GM18951 (cell line): ENCODE data around the gene ZDHHC22.

Source experiments
- POLR2A ChIP-seq: IDR thresholded peaks from 4 replicates; pipeline ENCODE4 v1.6.1; 2011; ENCODE audit warnings: mild to moderate bottlenecking; ENCODE audit not compliant: insufficient read length, insufficient read depth; ENCODE audit errors: extremely low read depth
- in situ Hi-C: fragments of 300-500 bp; cut with MboI; formaldehyde crosslinking; loops from one replicate; pipeline ENCODE4 v1.12.0; 2022; ENCODE audit warnings: low sequenced_read_pairs, mixed read lengths, inconsistent platforms; ENCODE audit not compliant: unreplicated experiment

ZDHHC22 gene

DNA sequence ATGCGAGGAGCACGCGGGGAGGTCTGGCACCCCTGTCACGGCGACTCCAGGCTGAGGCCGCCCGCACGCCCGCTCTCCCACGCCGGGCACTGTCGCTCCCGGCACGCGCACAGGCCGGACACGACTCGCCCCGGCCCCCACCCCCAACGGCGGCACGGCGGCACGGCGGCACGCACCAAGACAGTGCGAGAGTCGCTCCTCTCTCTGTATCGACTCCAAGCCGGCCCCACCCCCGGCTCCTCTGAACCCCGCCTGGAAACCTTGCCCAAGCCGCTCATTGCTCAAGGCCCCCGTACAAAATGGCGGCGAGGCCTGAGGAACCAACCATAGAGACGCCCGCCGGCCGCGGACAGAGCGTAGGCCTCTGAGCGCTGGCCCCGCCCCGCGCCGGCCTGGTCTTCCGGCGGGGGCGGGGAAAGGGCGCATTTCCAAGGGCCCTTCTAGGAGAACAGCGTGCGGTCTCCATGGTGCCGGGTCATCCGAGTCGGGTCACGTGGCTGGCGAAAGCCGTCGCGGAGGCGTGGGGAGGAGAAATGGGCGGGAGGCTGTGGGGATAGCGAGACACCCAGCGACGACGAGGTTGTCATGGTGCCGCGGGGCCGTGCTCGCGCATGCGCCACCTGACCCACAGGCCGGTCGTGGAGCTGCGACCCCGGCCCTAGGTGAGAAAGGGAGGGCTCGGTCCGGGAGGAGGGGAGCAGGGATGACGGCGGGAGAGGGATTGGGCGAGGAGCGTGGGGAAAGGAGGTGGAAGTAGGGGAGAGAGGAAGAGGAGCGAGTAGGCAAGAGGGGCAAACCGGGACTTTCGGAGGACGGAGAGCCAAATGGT is 43.7 kb downstream of the ZDHHC22 start, which contains the start of gene CIPC:
Gene CIPC (plus strand): TSS at position 559 of the 829 bp plus-strand sequence. CDS start 7,451 bp downstream, outside the sequence.
- in situ Hi-C loops, result no loop called here
- TF ChIP-seq POLR2A, result peak; percentile 75

DNA sequence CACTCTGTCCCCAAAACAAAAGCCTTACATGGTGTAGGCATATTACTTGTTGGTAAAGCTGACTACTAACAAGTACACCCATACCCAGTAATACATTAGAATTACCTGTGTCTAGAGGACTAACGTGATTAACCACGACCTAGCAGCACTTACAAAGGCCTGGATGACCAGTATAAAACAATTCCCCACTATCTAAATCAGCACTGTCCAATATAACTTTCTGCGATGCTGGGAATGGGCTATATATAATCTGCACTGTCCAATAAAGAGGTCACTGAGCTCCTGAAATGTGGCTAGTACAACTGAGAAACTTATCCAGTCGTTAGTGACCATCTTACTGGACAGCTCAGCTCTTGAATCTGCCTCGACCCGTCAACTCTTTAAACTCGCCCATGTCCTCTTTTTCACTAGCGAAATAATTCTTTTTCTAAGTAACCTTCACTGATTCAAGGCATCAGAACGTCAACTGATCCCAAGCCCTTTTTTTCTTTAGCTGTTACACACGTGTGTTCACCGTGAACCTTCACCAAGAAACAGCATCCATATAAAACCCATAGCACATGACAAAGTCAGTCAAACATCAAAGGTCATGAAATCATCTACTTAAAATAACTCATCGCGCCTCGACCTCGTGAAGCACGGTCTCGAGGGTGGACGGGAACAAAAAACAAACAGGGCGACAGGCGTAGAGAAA is 44.4 kb downstream of the ZDHHC22 start:
- in situ Hi-C loops, result no loop called here
- no peak for TF ChIP-seq POLR2A

DNA sequence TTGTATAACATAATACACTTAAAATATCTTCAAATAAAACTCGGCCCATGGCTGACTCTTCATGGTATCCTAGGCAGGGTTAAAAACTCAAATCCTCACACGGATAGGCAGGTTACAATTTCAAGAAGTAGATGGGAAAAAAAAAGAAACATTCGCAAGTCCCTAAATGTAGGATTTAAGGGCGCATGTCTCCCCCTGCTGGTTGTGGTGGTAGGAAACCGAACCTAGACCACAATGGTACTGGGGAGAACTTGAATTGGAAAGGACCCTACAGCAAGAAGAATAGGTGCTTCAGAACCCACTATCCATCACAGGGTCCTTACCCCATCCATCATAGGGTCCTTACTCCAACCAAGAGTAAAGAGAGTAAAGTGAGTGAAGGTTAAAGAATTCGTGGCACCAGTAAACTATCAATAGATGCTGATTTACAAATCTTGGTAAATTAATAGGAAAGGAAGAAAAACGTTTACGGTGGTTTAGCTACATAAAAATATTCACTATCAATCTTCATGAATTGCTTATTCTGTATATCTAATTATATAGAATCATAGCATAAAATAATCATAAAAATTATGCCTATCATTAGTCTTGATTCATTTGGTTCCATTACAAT is 46.8 kb downstream of the ZDHHC22 start:
- TF ChIP-seq POLR2A, result no peak
- in situ Hi-C loops, result no loop called here

DNA sequence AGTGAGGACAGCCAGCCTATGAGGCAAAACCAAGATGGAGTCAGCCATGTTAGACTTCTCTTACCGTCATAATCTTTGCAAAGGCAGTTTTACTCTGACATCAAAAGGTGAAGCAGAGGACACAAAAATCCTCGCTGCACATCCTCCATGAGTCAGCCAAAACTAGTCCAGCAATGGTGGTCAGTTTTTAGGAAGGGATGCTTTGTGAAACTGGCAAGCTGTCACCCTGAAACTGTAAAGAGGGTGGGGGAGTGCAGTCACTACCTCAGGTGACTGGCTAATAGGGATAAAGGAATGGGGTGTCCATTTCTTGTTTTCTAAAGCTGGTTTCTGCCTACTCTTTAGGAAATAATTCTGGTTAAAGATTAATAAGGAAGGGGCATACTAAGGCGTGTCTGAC is 48.9 kb downstream of the ZDHHC22 start:
- TF ChIP-seq POLR2A, result no peak
- in situ Hi-C loops, result no loop called here

DNA sequence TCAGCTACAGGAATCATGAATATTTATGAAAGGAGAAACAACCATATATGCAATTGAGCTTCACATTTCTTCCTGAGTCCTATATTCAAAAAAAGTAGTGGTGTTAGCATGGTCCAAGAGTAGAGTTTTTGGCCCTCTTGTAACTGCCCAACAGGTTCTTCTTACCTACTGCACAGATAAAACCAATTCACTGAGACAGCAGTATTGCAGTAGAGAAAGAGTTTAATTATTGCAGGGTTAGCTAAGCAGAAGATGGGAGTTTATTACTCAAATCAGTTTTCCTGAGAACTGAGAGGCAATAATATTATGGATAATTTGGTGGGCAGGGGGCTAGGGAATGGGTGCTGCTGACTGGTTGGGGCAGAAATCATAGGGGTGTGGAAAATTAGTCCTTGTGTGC is 50.1 kb downstream of the ZDHHC22 start:
- in situ Hi-C loops, result no loop called here
- no peak for TF ChIP-seq POLR2A

DNA sequence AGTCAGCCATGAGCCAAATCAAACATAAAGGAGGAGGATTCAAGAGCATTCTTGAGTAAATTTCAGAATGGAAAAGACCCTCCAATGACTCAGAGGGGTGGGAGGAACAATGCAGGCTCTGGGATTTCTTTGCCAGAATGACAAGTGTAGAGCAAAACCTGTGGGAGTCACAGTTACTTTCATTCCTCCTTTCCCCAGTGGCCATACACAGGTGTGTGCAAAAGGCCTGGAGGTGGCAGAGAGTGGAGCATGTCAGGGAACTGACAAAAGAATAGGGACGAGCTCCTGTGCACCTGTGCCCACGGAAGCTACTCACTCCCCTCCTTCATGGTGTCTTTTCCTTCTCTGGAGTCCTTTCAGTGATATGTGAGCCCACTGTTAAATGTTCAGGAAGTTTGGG is 52.9 kb downstream of the ZDHHC22 start:
- in situ Hi-C loops, result no loop called here
- no peak for TF ChIP-seq POLR2A

DNA sequence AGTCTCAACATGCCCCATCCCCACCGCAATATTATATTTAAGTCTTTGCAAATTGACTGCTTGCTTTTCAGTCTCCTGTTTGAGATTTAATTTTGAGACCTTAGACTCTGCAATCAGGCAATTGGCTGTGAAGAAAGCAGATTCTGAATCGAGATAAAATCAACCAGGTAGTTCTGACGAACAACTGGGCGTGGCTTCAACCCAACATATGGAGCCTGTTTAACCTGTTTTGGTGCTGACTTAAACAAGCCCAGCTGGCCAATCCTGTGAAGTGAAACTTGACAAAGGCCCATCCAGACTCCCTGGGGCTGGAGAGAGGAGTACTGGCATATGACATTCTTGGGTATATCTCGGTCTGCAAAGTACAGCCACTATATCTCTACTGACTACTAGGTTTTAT is 53.4 kb downstream of the ZDHHC22 start:
- in situ Hi-C loops, result no loop called here
- TF ChIP-seq POLR2A, result no peak

DNA sequence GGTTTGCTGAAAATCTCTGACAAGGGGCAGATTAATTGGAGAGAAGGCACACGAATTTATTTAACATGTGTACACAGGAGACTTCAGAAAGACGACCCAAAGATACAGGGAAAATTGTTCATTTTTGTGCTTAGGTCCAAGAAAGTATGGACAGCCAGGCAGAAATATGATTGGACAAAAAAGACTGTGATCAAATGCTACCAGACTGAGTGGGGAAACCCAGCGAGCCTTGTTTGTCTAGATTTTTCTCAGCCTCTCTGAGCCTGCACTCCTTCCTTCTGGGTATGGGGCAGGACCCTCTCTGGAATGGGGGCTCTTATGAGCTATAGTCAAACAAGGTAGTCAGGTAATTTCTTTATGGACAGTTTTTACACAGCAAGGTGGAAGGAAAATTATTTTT is 54.0 kb downstream of the ZDHHC22 start:
- in situ Hi-C loops, result no loop called here
- TF ChIP-seq POLR2A, result no peak

DNA sequence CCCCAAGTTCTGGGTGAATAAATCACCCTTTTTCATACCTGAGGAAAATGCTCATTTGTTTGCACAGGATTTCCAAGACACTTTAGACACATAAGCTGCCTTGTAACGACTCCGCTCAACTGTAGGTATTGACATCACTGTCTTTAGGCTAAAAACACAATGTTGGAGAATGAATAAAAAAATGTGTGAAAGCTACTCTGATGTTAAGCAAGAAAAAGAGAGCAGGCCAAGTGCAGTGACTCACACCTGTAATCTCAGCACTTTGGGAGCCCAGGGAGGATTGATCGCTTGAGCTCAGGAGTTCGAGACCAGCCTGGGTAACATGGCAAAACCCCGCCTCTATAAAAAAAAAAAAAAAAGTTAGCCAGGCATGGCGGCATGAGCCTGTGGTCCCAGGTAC is 54.6 kb downstream of the ZDHHC22 start:
- TF ChIP-seq POLR2A, result no peak
- in situ Hi-C loops, result no loop called here

DNA sequence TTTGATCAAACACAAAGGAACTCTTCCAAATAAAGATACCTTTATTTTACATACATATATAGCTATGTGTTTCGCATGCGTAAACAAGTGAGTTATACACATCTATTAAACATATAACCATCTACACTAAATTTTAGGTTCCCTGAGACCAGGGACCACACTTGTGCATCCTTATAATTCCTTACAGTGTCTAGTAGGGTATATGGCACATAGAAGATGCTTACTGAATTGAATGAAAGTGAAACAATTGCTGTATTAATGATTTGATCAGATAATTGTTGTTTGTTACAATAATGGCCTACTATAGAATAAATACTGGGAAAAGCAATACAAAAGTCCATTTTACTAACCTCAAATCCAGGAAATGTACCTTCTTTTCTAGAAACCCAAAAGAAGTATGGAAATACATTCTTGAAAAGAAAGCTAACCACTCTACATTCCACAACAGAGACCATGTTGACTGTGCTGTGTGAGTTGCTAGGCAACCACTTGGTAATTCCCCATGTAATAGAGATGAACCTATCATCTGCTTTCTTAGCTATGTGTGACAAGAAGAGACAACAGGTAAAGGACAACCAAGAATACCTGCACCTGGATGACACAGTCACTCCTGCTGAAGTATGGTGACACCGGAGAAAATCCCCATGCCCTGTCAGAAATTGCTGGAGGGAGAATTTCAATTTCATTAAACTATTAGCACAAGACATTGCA is 55.4 kb downstream of the ZDHHC22 start:
- in situ Hi-C loops, result no loop called here
- TF ChIP-seq POLR2A, result no peak

DNA sequence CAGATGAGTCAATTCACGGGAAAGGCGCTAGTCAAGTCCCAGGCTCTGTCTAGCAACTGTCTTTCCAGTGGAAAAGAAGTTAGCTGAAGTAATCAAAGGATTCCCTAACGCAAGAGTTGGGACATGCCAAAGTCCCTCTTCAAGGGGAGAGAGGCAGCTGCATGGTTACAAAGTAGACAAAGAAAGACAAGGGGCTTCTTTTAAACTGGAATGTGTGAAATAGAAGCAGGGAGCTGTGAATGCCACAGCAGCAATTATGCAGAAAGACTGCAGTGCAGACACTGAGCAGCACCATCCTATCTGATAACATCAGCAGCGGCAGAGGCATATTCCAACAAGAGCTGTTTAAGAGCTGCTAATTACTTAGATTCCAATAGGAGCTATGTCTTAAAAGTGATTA is 56.1 kb downstream of the ZDHHC22 start:
- in situ Hi-C loops, result no loop called here
- no peak for TF ChIP-seq POLR2A

DNA sequence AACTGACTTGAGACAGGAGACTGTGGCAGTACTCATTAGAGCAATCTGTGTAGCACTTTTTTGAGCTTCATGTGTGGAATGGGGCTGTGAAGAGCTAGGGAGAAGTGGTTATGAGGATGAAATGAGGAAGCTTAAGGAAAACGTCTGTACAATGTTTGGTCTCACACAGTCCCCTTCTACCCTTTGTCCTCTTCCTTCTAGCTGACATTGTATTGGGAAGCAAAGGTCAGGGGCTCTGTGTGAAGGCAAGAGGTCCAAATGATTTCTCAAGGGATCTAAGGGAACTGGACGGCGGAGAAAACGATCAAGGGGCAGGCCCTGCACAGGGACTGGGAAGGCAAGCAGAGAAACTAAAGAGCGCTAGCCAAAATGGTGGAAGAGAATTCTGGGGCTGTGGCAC is 56.6 kb downstream of the ZDHHC22 start:
- in situ Hi-C loops, result no loop called here
- no peak for TF ChIP-seq POLR2A

DNA sequence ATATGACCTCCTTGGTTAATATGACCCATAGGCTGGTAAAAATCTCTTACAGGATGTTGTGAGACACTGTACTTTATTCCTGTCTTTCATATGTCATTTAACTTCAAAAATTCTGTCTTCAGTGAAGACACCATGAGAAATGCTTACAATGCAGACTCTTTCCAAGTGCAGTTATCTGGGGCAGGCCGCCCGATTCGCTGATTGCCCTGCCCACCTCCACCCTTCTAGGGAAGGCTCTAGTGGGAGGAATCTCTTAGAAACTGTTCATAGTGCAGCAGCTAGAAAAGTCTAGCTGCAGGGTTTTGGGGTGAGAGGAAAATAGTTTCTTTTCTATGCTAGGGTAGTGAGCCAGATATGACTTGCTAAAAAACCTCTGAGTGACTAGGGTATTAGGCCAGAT is 58.5 kb downstream of the ZDHHC22 start:
- in situ Hi-C loops, result no loop called here

DNA sequence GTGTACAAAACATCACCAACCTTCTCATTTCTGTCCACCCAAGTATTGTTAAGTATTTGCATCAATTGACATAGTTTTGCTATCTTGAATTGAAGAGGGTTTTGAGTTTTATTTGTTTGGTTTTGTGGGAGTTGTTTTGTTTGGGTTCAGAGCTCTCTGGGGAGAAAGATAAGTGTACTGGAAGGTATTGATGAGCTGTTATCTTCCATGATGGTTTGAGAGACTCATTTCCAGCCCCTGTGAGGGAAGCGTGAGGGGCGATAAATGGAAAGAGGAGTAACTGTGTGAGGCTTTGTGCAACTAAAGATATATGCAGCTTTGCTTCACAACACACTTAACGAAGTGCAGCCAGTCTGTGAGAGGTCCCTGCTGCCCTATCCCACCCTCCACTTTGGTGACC is 59.2 kb downstream of the ZDHHC22 start:
- in situ Hi-C loops, result no loop called here
- TF ChIP-seq POLR2A, result no peak

More for the DNA sequence above, 58.5 kb downstream of the ZDHHC22 start:
- TF ChIP-seq POLR2A, result no peak
